K562 (cell line): ENCODE results near the gene C1orf50. TPM values are rescaled to one million over a fixed set of nuclear protein-coding genes. Genes with fewer than 3 reads are reported as not detected.
A peak's percentile ranks its signal among the peaks of the same experiment; 100 is the strongest.

Source experiments
- ADNP ChIP-seq: fragments of 200-800 bp; sonication (Bioruptor generic); IDR thresholded peaks from 2 replicates; pipeline ENCODE4 v1.6.1; 2016; ENCODE audit warnings: missing genetic modification characterization, missing compliant biosample characterization
- ARID1B ChIP-seq: fragments of 450-650 bp; IDR thresholded peaks from 2 replicates; pipeline ENCODE4 v1.6.1; 2016; ENCODE audit warnings: antibody characterized with exemption, mild to moderate bottlenecking, inconsistent platforms
- CBFA2T3 ChIP-seq: fragments of 450-650 bp; IDR thresholded peaks from 2 replicates; pipeline ENCODE4 v1.6.1; 2017
- CHAMP1 ChIP-seq: fragments of 450-650 bp; IDR thresholded peaks from 2 replicates; pipeline ENCODE4 v1.6.1; 2016; ENCODE audit warnings: mild to moderate bottlenecking
- DACH1 ChIP-seq: fragments of 450-650 bp; IDR thresholded peaks from 2 replicates; pipeline ENCODE4 v1.6.1; 2018; ENCODE audit not compliant: partially characterized antibody
- ELF2 ChIP-seq: fragments of 250-450 bp; sonication (Bioruptor Pico); IDR thresholded peaks from 2 replicates; pipeline ENCODE4 v1.5.0; 2021; ENCODE audit warnings: mild to moderate bottlenecking
- FUS ChIP-seq: fragments of 200-400 bp; formaldehyde crosslinking; optimal IDR thresholded peaks from 2 replicates; pipeline ENCODE3; 2017; ENCODE audit warnings: low read depth, low read length
- HDGF ChIP-seq: fragments of 450-650 bp; IDR thresholded peaks from 2 replicates; pipeline ENCODE4 v1.6.1; 2016
- POLR2B ChIP-seq: fragments of 450-650 bp; IDR thresholded peaks from 2 replicates; pipeline ENCODE4 v1.6.1; 2018; ENCODE audit warnings: low read depth; ENCODE audit not compliant: partially characterized antibody
- SREBF1 ChIP-seq: fragments of 150-350 bp; IDR thresholded peaks from 2 replicates; pipeline ENCODE4 v1.6.1; 2014; ENCODE audit warnings: antibody characterized with exemption, low read depth, low read length, borderline replicate concordance
- TEAD4 ChIP-seq, 2 experiments: sonication (generic) in 1 of 2; formaldehyde crosslinking in 1 of 2; IDR thresholded peaks; 2 replicates each; pipeline versions ENCODE4 v1.6.1 to v1.8.0; 2012 to 2022; ENCODE audit warnings: borderline replicate concordance in 1 of 2, inconsistent platforms in 1 of 2, low read length in 1 of 2, mild to moderate bottlenecking in 1 of 2, missing genetic modification reagents in 1 of 2
- ZNF24 ChIP-seq: fragments of 450-650 bp; IDR thresholded peaks from 2 replicates; pipeline ENCODE4 v1.6.1; 2016
- ZNF253 ChIP-seq: fragments of 250-450 bp; sonication (Bioruptor Pico); conservative IDR thresholded peaks from 2 replicates; pipeline ENCODE4 v1.6.1; 2021; ENCODE audit warnings: mild to moderate bottlenecking
- polyA plus RNA-seq, 8 experiments: library from polyadenylated mRNA; depleted of rRNA in 4 of 8; stranded (reverse) in 5 of 8; unstranded in 3 of 8; fragments of >200 nt; fragmentation: Nextera tagmentation in 2 of 8; fragmentation: Illumina TruSeq in 1 of 8; extraction: Ambion mirVana in 2 of 8; extraction: Trizol in 1 of 8; gene quantifications; 2 replicates each; pipeline versions ENCODE4 v1.2.1 to v1.2.3, GENCODE V29; 2011 to 2014; ENCODE audit warnings: inconsistent platforms in 1 of 8, missing spikeins in 1 of 8
- total RNA-seq, 7 experiments: library from RNA; depleted of rRNA in 6 of 7; stranded (reverse); fragments of >200 nt in 6 of 7; fragmentation: Illumina TruSeq in 2 of 7; extraction: Trizol in 2 of 7; gene quantifications; 2 replicates each; pipeline versions ENCODE4 v1.2.1 to v1.2.3, GENCODE V29; 2011 to 2021; ENCODE audit warnings: low replicate concordance in 1 of 7
- TF ChIP-seq, protein P1 (sequence below), 2 experiments: IDR thresholded peaks in 1 of 2; conservative IDR thresholded peaks in 1 of 2; 2 replicates each; pipeline ENCODE4 v1.6.1; 2016; ENCODE audit warnings: low read depth in 2 of 2, mild to moderate bottlenecking in 1 of 2, missing compliant biosample characterization in 1 of 2, missing genetic modification characterization in 1 of 2, moderate library complexity in 1 of 2
- TF ChIP-seq, protein P2 (sequence below): sonication (generic); formaldehyde crosslinking; IDR thresholded peaks from 2 replicates; pipeline ENCODE4 v1.8.0; 2023; ENCODE audit warnings: missing genetic modification reagents, mild to moderate bottlenecking, borderline replicate concordance
- TF ChIP-seq, protein P3 (sequence below): sonication (generic); IDR thresholded peaks from 2 replicates; pipeline ENCODE4 v1.6.1; 2016

The C1orf50 gene
- total and polyA plus RNA-seq, 9 of the 15 experiments (the other 6 are each of a cell fraction or from before 2014, with no cell fraction given) = 0.55 to 13.9 (median 5.2) TPM

DNA sequence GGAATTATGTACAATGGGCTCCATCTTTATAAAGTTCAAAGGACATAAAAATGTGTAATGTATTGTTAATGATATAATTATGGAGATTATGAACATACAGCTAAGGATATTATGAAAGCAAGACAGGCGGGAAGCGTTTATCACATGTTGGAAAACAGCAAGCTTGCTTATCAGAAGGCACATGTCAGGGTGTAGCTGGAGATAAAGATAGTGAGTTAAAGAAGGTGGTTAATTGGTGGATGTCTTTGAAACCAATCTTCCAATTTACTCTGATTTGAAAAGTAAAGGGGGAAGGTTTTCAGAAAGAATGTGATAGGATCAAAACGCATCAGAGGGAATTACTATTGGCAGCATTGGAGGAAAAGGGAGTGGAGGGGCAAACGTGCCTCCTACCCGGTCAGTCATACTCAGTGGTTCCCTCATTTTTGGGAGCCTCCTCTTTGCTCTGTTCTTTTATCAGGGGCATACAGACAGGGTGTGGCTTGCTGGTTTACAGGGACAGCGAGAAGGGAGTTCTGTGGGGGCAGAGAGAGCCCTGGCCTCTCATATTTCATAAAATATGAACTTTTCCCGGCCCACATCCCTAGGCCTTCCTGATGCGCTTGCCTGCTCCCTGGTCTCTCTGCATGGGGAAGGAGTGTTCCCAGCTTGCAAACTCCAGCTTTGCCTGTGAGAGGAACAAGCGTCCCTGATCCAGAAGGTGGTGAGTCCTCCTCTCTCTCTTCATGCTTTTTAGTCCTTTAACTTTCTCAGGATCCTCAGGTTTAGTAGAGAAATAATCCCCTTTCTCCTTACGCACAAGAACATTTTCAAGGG, 58.2 kb downstream of the C1orf50 start (continued):
- TF ChIP-seq ARID1B (peak; percentile 100), FUS (no peak), HDGF (peak; percentile 50; the same call in 1 of the 2 replicates), POLR2B (peak; percentile 35), CHAMP1 (peak; percentile 96), ZNF253 (no peak), DACH1 (peak; percentile 81), CBFA2T3 (peak; percentile 99), ELF2 (no peak), SREBF1 (no peak), ZNF24 (no peak), ADNP (tag) (peak; percentile 68; the same call in 1 of the 2 replicates), TEAD4 (IDR thresholded peaks at IDR 0.05; ENCODE audit: low read length) (peak; percentile 98), TEAD4 (CRISPR knock-in tag; IDR thresholded peaks at IDR 0.05; ENCODE audit: borderline replicate concordance) (no peak)
- TF ChIP-seq, protein P1, sequence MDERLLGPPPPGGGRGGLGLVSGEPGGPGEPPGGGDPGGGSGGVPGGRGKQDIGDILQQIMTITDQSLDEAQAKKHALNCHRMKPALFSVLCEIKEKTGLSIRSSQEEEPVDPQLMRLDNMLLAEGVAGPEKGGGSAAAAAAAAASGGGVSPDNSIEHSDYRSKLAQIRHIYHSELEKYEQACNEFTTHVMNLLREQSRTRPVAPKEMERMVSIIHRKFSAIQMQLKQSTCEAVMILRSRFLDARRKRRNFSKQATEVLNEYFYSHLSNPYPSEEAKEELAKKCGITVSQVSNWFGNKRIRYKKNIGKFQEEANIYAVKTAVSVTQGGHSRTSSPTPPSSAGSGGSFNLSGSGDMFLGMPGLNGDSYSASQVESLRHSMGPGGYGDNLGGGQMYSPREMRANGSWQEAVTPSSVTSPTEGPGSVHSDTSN (CRISPR knock-in tag; IDR thresholded peaks at IDR 0.05; ENCODE audit: low read depth) = no peak
- TF ChIP-seq, protein P1 (tag; conservative IDR thresholded peaks at IDR 0.05; ENCODE audit: low read depth) = peak; percentile 63
- TF ChIP-seq, protein P2, sequence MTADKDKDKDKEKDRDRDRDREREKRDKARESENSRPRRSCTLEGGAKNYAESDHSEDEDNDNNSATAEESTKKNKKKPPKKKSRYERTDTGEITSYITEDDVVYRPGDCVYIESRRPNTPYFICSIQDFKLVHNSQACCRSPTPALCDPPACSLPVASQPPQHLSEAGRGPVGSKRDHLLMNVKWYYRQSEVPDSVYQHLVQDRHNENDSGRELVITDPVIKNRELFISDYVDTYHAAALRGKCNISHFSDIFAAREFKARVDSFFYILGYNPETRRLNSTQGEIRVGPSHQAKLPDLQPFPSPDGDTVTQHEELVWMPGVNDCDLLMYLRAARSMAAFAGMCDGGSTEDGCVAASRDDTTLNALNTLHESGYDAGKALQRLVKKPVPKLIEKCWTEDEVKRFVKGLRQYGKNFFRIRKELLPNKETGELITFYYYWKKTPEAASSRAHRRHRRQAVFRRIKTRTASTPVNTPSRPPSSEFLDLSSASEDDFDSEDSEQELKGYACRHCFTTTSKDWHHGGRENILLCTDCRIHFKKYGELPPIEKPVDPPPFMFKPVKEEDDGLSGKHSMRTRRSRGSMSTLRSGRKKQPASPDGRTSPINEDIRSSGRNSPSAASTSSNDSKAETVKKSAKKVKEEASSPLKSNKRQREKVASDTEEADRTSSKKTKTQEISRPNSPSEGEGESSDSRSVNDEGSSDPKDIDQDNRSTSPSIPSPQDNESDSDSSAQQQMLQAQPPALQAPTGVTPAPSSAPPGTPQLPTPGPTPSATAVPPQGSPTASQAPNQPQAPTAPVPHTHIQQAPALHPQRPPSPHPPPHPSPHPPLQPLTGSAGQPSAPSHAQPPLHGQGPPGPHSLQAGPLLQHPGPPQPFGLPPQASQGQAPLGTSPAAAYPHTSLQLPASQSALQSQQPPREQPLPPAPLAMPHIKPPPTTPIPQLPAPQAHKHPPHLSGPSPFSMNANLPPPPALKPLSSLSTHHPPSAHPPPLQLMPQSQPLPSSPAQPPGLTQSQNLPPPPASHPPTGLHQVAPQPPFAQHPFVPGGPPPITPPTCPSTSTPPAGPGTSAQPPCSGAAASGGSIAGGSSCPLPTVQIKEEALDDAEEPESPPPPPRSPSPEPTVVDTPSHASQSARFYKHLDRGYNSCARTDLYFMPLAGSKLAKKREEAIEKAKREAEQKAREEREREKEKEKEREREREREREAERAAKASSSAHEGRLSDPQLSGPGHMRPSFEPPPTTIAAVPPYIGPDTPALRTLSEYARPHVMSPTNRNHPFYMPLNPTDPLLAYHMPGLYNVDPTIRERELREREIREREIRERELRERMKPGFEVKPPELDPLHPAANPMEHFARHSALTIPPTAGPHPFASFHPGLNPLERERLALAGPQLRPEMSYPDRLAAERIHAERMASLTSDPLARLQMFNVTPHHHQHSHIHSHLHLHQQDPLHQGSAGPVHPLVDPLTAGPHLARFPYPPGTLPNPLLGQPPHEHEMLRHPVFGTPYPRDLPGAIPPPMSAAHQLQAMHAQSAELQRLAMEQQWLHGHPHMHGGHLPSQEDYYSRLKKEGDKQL (CRISPR knock-in tag) = no peak
- TF ChIP-seq, protein P3, sequence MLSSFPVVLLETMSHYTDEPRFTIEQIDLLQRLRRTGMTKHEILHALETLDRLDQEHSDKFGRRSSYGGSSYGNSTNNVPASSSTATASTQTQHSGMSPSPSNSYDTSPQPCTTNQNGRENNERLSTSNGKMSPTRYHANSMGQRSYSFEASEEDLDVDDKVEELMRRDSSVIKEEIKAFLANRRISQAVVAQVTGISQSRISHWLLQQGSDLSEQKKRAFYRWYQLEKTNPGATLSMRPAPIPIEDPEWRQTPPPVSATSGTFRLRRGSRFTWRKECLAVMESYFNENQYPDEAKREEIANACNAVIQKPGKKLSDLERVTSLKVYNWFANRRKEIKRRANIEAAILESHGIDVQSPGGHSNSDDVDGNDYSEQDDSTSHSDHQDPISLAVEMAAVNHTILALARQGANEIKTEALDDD = peak; percentile 78
